ENCODE data around the gene TLCD4.

TLCD4 gene

GRCh38 chr1:95117207-95118066, at the start of gene TLCD4:
TLCD4 (plus strand) TSS chr1:95117355; CDS start chr1:95143902, 26,547 bp downstream.
- no CpG with 5 or more reads among the region's 108 CpGs for WGBS (ENCODE audit: insufficient coverage, insufficient read length)
- Histone ChIP-seq H3K36me3 (ENCODE audit: control insufficient read depth, insufficient read depth, low read length) (no peaks in the 10 kb centered on the region), H3K27ac (ENCODE audit: low read length) (no peak within 1 kb of the TSS), H3K4me1 (ENCODE audit: control insufficient read depth, insufficient read depth, low read length) (peaks cover 1% of the 10 kb centered on the region; the same call in 1 of the 2 replicates), H3K27me3 (ENCODE audit: control insufficient read depth, insufficient read depth, low read length) (no peaks in the 10 kb centered on the region; the same call in 1 of the 2 replicates), H3K9me3 (ENCODE audit: control insufficient read depth, insufficient read depth, low read length) (no peaks in the 10 kb centered on the region), H3K4me3 (ENCODE audit: low read length) (peak within 1 kb of the TSS; percentile 62)
- DNase-seq (ENCODE audit: low read depth, low spot score) = peak; percentile 39

- Histone ChIP-seq H3K4me3 (ENCODE audit: low read length) (no peak overlapping the region), H3K27ac (ENCODE audit: low read length) (no peak overlapping the region), H3K9me3 (ENCODE audit: control insufficient read depth, insufficient read depth, low read length) (no peaks in the 10 kb centered on the region), H3K36me3 (ENCODE audit: control insufficient read depth, insufficient read depth, low read length) (no peaks in the 10 kb centered on the region), H3K4me1 (ENCODE audit: control insufficient read depth, insufficient read depth, low read length) (no peaks in the 10 kb centered on the region), H3K27me3 (ENCODE audit: control insufficient read depth, insufficient read depth, low read length) (no peaks in the 10 kb centered on the region)
- no peak for DNase-seq (ENCODE audit: low read depth, low spot score)
- WGBS (ENCODE audit: insufficient coverage, insufficient read length) = no CpG with 5 or more reads among the region's 5 CpGs
These were observed 49.6 kb upstream of the TLCD4 start for GRCh38 chr1:95067568-95067967.

GRCh38 chr1:95068956-95069709, 48.0 kb upstream of the TLCD4 start:
- Histone ChIP-seq H3K27ac (ENCODE audit: low read length) (no peak overlapping the region), H3K27me3 (ENCODE audit: control insufficient read depth, insufficient read depth, low read length) (no peaks in the 10 kb centered on the region), H3K9me3 (ENCODE audit: control insufficient read depth, insufficient read depth, low read length) (no peaks in the 10 kb centered on the region), H3K4me3 (ENCODE audit: low read length) (no peak overlapping the region), H3K36me3 (ENCODE audit: control insufficient read depth, insufficient read depth, low read length) (no peaks in the 10 kb centered on the region), H3K4me1 (ENCODE audit: control insufficient read depth, insufficient read depth, low read length) (no peaks in the 10 kb centered on the region)
- no peak for DNase-seq (ENCODE audit: low read depth, low spot score)
- no CpG with 5 or more reads among the region's 6 CpGs for WGBS (ENCODE audit: insufficient coverage, insufficient read length)

GRCh38 chr1:95069710-95070093, 47.5 kb upstream of the TLCD4 start:
- no CpG with 5 or more reads among the region's 5 CpGs for WGBS (ENCODE audit: insufficient coverage, insufficient read length)
- H3K4me1 ChIP-seq (ENCODE audit: control insufficient read depth, insufficient read depth, low read length) = no peaks in the 10 kb centered on the region

GRCh38 chr1:95071539-95071938, 45.6 kb upstream of the TLCD4 start:
- Histone ChIP-seq H3K4me1 (ENCODE audit: control insufficient read depth, insufficient read depth, low read length) (no peaks in the 10 kb centered on the region), H3K27me3 (ENCODE audit: control insufficient read depth, insufficient read depth, low read length) (no peaks in the 10 kb centered on the region), H3K27ac (ENCODE audit: low read length) (no peak overlapping the region), H3K4me3 (ENCODE audit: low read length) (no peak overlapping the region), H3K36me3 (ENCODE audit: control insufficient read depth, insufficient read depth, low read length) (no peaks in the 10 kb centered on the region), H3K9me3 (ENCODE audit: control insufficient read depth, insufficient read depth, low read length) (no peaks in the 10 kb centered on the region)
- no CpG with 5 or more reads among the region's 2 CpGs for WGBS (ENCODE audit: insufficient coverage, insufficient read length)
- DNase-seq (ENCODE audit: low read depth, low spot score) = no peak

More at GRCh38 chr1:95069710-95070093, 47.5 kb upstream of the TLCD4 start:
- H3K36me3 ChIP-seq (ENCODE audit: control insufficient read depth, insufficient read depth, low read length) = no peaks in the 10 kb centered on the region
- no peaks in the 10 kb centered on the region for H3K27me3 ChIP-seq (ENCODE audit: control insufficient read depth, insufficient read depth, low read length)
- no peak for DNase-seq (ENCODE audit: low read depth, low spot score)
- H3K27ac ChIP-seq (ENCODE audit: low read length) = no peak overlapping the region
- H3K4me3 ChIP-seq (ENCODE audit: low read length) = no peak overlapping the region
- H3K9me3 ChIP-seq (ENCODE audit: control insufficient read depth, insufficient read depth, low read length) = no peaks in the 10 kb centered on the region

GRCh38 chr1:95072117-95072516, 45.0 kb upstream of the TLCD4 start:
- WGBS (ENCODE audit: insufficient coverage, insufficient read length) = no CpG with 5 or more reads among the region's 7 CpGs
- no peaks in the 10 kb centered on the region for H3K36me3 ChIP-seq (ENCODE audit: control insufficient read depth, insufficient read depth, low read length)
- H3K27me3 ChIP-seq (ENCODE audit: control insufficient read depth, insufficient read depth, low read length) = no peaks in the 10 kb centered on the region
- H3K27ac ChIP-seq (ENCODE audit: low read length) = no peak overlapping the region
- DNase-seq (ENCODE audit: low read depth, low spot score) = no peak
- peak overlapping the region; percentile 81; the same call in 1 of the 2 replicates for H3K4me3 ChIP-seq (ENCODE audit: low read length)
- H3K4me1 ChIP-seq (ENCODE audit: control insufficient read depth, insufficient read depth, low read length) = no peaks in the 10 kb centered on the region
- no peaks in the 10 kb centered on the region for H3K9me3 ChIP-seq (ENCODE audit: control insufficient read depth, insufficient read depth, low read length)

- DNase-seq (ENCODE audit: low read depth, low spot score) = peak; percentile 89
- Histone ChIP-seq H3K27me3 (ENCODE audit: control insufficient read depth, insufficient read depth, low read length) (no peaks in the 10 kb centered on the region), H3K4me1 (ENCODE audit: control insufficient read depth, insufficient read depth, low read length) (no peaks in the 10 kb centered on the region), H3K36me3 (ENCODE audit: control insufficient read depth, insufficient read depth, low read length) (no peaks in the 10 kb centered on the region), H3K27ac (ENCODE audit: low read length) (no peak within 1 kb of the TSS), H3K4me3 (ENCODE audit: low read length) (peak within 1 kb of the TSS; percentile 81), H3K9me3 (ENCODE audit: control insufficient read depth, insufficient read depth, low read length) (no peaks in the 10 kb centered on the region)
- no CpG with 5 or more reads among the region's 53 CpGs for WGBS (ENCODE audit: insufficient coverage, insufficient read length)
These were observed 44.4 kb upstream of the TLCD4 start, which contains the start of gene ALG14 for GRCh38 chr1:95072532-95073419. ALG14 (minus strand) TSS chr1:95072951; CDS start chr1:95072898, 53 bp downstream.

- no peak for DNase-seq (ENCODE audit: low read depth, low spot score)
- no peak overlapping the region for H3K27ac ChIP-seq (ENCODE audit: low read length)
- no peaks in the 10 kb centered on the region for H3K27me3 ChIP-seq (ENCODE audit: control insufficient read depth, insufficient read depth, low read length)
- H3K4me3 ChIP-seq (ENCODE audit: low read length) = peak overlapping the region; percentile 81; the same call in 1 of the 2 replicates
- H3K36me3 ChIP-seq (ENCODE audit: control insufficient read depth, insufficient read depth, low read length) = no peaks in the 10 kb centered on the region
- no CpG with 5 or more reads among the region's 3 CpGs for WGBS (ENCODE audit: insufficient coverage, insufficient read length)
- H3K4me1 ChIP-seq (ENCODE audit: control insufficient read depth, insufficient read depth, low read length) = no peaks in the 10 kb centered on the region
- no peaks in the 10 kb centered on the region for H3K9me3 ChIP-seq (ENCODE audit: control insufficient read depth, insufficient read depth, low read length)
These were observed 43.7 kb upstream of the TLCD4 start for GRCh38 chr1:95073446-95073845.

- no peak for DNase-seq (ENCODE audit: low read depth, low spot score)
- H3K4me1 ChIP-seq (ENCODE audit: control insufficient read depth, insufficient read depth, low read length) = no peaks in the 10 kb centered on the region
- no peaks in the 10 kb centered on the region for H3K36me3 ChIP-seq (ENCODE audit: control insufficient read depth, insufficient read depth, low read length)
These were observed 41.1 kb upstream of the TLCD4 start for GRCh38 chr1:95076034-95076433.

GRCh38 chr1:95080446-95080845, 36.7 kb upstream of the TLCD4 start:
- H3K9me3 ChIP-seq (ENCODE audit: control insufficient read depth, insufficient read depth, low read length) = no peaks in the 10 kb centered on the region
- no peak overlapping the region for H3K4me3 ChIP-seq (ENCODE audit: low read length)
- H3K27me3 ChIP-seq (ENCODE audit: control insufficient read depth, insufficient read depth, low read length) = no peaks in the 10 kb centered on the region
- no peak for DNase-seq (ENCODE audit: low read depth, low spot score)
- no peaks in the 10 kb centered on the region for H3K36me3 ChIP-seq (ENCODE audit: control insufficient read depth, insufficient read depth, low read length)
- peaks cover 1% of the 10 kb centered on the region; the same call in 1 of the 2 replicates for H3K4me1 ChIP-seq (ENCODE audit: control insufficient read depth, insufficient read depth, low read length)
- no peak overlapping the region for H3K27ac ChIP-seq (ENCODE audit: low read length)
- no CpG with 5 or more reads among the region's 1 CpG for WGBS (ENCODE audit: insufficient coverage, insufficient read length)

More at GRCh38 chr1:95076034-95076433, 41.1 kb upstream of the TLCD4 start:
- H3K27me3 ChIP-seq (ENCODE audit: control insufficient read depth, insufficient read depth, low read length) = no peaks in the 10 kb centered on the region
- no peak overlapping the region for H3K27ac ChIP-seq (ENCODE audit: low read length)
- H3K4me3 ChIP-seq (ENCODE audit: low read length) = no peak overlapping the region
- no peaks in the 10 kb centered on the region for H3K9me3 ChIP-seq (ENCODE audit: control insufficient read depth, insufficient read depth, low read length)

All from iPS DF 6.9 (cell line).